Measurements from ENCODE around the gene SORCS1.

SORCS1 gene

GRCh38 chr10:106764360-106764759 lies 400.1 kb downstream of the SORCS1 start:
- Histone ChIP-seq H3K27me3 (ENCODE audit: low read length) (no peaks in the 10 kb centered on the region), H3K9me3 (ENCODE audit: insufficient read depth, low read length) (no peaks in the 10 kb centered on the region)

DNA sequence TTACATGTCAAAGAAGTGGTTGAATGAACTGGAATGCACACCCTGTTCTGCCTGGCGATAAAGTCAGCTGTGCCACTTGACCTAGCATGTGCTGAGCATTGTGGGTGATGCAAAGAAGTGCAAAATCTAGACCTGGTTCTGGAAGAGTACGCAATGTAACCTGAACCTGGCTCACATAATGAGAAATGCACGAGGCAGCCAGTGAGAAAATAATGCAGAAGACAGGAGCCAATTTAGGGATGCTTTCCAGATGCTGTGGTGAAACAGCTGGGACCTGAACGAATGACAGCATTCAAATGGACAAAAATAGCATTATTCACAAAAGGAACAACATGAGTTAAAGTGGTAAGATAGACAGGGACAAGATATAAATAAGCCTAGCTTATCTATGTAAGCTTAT lies 402.6 kb downstream of the SORCS1 start:
- Histone ChIP-seq H3K9me2 (replicated peaks; ENCODE audit: insufficient read depth, low read length) (no peaks in the 10 kb centered on the region), H3K9ac (ENCODE audit: low read length) (no peak overlapping the region), H3F3A (ENCODE audit: insufficient read depth) (no peaks in the 10 kb centered on the region), H3K27ac (ENCODE audit: low read depth, low read length) (no peak overlapping the region), H4K20me1 (ENCODE audit: low read depth, low read length) (no peaks in the 10 kb centered on the region), H3K4me2 (ENCODE audit: low read depth, low read length, poor library complexity, severe bottlenecking) (no peak overlapping the region), H3K9me3 (ENCODE audit: insufficient read depth, low read length) (no peaks in the 10 kb centered on the region), H3K27me3 (ENCODE audit: low read length) (no peaks in the 10 kb centered on the region), H3K79me2 (ENCODE audit: insufficient read depth, low read length) (no peaks in the 10 kb centered on the region), H2AFZ (ENCODE audit: low read depth, low read length, severe bottlenecking) (no peak overlapping the region), H3K36me3 (ENCODE audit: low read length) (no peaks in the 10 kb centered on the region), H3K4me3 (ENCODE audit: insufficient read depth, low read length, poor library complexity, severe bottlenecking) (no peak overlapping the region)
- TF ChIP-seq, protein P1, sequence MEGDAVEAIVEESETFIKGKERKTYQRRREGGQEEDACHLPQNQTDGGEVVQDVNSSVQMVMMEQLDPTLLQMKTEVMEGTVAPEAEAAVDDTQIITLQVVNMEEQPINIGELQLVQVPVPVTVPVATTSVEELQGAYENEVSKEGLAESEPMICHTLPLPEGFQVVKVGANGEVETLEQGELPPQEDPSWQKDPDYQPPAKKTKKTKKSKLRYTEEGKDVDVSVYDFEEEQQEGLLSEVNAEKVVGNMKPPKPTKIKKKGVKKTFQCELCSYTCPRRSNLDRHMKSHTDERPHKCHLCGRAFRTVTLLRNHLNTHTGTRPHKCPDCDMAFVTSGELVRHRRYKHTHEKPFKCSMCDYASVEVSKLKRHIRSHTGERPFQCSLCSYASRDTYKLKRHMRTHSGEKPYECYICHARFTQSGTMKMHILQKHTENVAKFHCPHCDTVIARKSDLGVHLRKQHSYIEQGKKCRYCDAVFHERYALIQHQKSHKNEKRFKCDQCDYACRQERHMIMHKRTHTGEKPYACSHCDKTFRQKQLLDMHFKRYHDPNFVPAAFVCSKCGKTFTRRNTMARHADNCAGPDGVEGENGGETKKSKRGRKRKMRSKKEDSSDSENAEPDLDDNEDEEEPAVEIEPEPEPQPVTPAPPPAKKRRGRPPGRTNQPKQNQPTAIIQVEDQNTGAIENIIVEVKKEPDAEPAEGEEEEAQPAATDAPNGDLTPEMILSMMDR (IDR thresholded peaks at IDR 0.05; ENCODE audit: insufficient read depth, low read length, poor library complexity, severe bottlenecking) = no peak
- no peak for TF ChIP-seq EZH2phosphoT487 (conservative IDR thresholded peaks at IDR 0.05; ENCODE audit: low read length)

More at GRCh38 chr10:106764360-106764759, 400.1 kb downstream of the SORCS1 start:
- Histone ChIP-seq H3K4me2 (ENCODE audit: low read depth, low read length, poor library complexity, severe bottlenecking) (no peak overlapping the region), H3K27ac (ENCODE audit: low read depth, low read length) (no peak overlapping the region), H3K9me2 (replicated peaks; ENCODE audit: insufficient read depth, low read length) (no peaks in the 10 kb centered on the region), H3K4me3 (ENCODE audit: insufficient read depth, low read length, poor library complexity, severe bottlenecking) (no peak overlapping the region), H3F3A (ENCODE audit: insufficient read depth) (no peaks in the 10 kb centered on the region), H3K36me3 (ENCODE audit: low read length) (no peaks in the 10 kb centered on the region), H3K79me2 (ENCODE audit: insufficient read depth, low read length) (no peaks in the 10 kb centered on the region), H4K20me1 (ENCODE audit: low read depth, low read length) (no peaks in the 10 kb centered on the region), H3K9ac (ENCODE audit: low read length) (no peak overlapping the region), H2AFZ (ENCODE audit: low read depth, low read length, severe bottlenecking) (no peak overlapping the region)
- TF ChIP-seq, protein P1 (IDR thresholded peaks at IDR 0.05; ENCODE audit: insufficient read depth, low read length, poor library complexity, severe bottlenecking) = no peak
- TF ChIP-seq EZH2phosphoT487 (conservative IDR thresholded peaks at IDR 0.05; ENCODE audit: low read length) = no peak

- no peak for TF ChIP-seq EZH2phosphoT487 (conservative IDR thresholded peaks at IDR 0.05; ENCODE audit: low read length)
- TF ChIP-seq, protein P1 (IDR thresholded peaks at IDR 0.05; ENCODE audit: insufficient read depth, low read length, poor library complexity, severe bottlenecking) = no peak
- H3K79me2 ChIP-seq (ENCODE audit: insufficient read depth, low read length) = no peaks in the 10 kb centered on the region
- H3F3A ChIP-seq (ENCODE audit: insufficient read depth) = no peaks in the 10 kb centered on the region
- no peak overlapping the region for H3K4me2 ChIP-seq (ENCODE audit: low read depth, low read length, poor library complexity, severe bottlenecking)
- no peak overlapping the region for H3K9ac ChIP-seq (ENCODE audit: low read length)
- H3K9me3 ChIP-seq (ENCODE audit: insufficient read depth, low read length) = no peaks in the 10 kb centered on the region
- no peaks in the 10 kb centered on the region for H3K27me3 ChIP-seq (ENCODE audit: low read length)
- H3K9me2 ChIP-seq (replicated peaks; ENCODE audit: insufficient read depth, low read length) = no peaks in the 10 kb centered on the region
- H4K20me1 ChIP-seq (ENCODE audit: low read depth, low read length) = no peaks in the 10 kb centered on the region
- H3K36me3 ChIP-seq (ENCODE audit: low read length) = no peaks in the 10 kb centered on the region
- H3K4me3 ChIP-seq (ENCODE audit: insufficient read depth, low read length, poor library complexity, severe bottlenecking) = no peak overlapping the region
- H2AFZ ChIP-seq (ENCODE audit: low read depth, low read length, severe bottlenecking) = no peak overlapping the region
- no peak overlapping the region for H3K27ac ChIP-seq (ENCODE audit: low read depth, low read length)
These were observed 407.0 kb downstream of the SORCS1 start for GRCh38 chr10:106757521-106757920.
